ENCODE data around the gene SLX4IP.

The SLX4IP gene

DNA sequence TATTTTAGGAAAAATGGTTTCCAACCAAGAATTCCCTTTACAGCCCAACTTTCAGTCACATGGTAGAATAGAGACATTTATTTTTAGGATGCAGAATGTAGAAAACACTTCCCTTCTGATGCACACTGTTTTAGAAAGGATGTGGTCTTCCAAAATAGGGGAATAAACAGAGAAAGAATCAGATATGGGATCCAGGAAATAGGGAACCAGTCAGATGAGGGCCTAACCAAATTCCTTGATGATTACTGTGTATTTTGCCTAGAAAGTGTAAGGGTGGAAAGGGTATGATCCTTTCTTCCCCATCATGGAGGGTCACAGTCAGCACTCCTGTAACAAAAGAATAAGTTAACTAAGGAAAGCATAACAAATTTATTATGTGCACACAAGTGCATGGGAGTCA lies 27.4 kb downstream of the SLX4IP start:
- TF ChIP-seq, protein P1, sequence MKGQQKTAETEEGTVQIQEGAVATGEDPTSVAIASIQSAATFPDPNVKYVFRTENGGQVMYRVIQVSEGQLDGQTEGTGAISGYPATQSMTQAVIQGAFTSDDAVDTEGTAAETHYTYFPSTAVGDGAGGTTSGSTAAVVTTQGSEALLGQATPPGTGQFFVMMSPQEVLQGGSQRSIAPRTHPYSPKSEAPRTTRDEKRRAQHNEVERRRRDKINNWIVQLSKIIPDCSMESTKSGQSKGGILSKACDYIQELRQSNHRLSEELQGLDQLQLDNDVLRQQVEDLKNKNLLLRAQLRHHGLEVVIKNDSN (IDR thresholded peaks at IDR 0.05): no peak
- no peak for TF ChIP-seq ZBTB7A (IDR thresholded peaks at IDR 0.05; ENCODE audit: low read depth)
- no peak for TF ChIP-seq TAF1 (IDR thresholded peaks at IDR 0.05; ENCODE audit: low read depth)
- TF ChIP-seq EGR1 (IDR thresholded peaks at IDR 0.05): no peak
- TF ChIP-seq FOXM1 (IDR thresholded peaks at IDR 0.05; ENCODE audit: borderline replicate concordance, low read depth): no peak
- no peak for TF ChIP-seq MAX (IDR thresholded peaks at IDR 0.05)
- no peak for TF ChIP-seq CEBPB (IDR thresholded peaks at IDR 0.05)
- TF ChIP-seq, protein P2, sequence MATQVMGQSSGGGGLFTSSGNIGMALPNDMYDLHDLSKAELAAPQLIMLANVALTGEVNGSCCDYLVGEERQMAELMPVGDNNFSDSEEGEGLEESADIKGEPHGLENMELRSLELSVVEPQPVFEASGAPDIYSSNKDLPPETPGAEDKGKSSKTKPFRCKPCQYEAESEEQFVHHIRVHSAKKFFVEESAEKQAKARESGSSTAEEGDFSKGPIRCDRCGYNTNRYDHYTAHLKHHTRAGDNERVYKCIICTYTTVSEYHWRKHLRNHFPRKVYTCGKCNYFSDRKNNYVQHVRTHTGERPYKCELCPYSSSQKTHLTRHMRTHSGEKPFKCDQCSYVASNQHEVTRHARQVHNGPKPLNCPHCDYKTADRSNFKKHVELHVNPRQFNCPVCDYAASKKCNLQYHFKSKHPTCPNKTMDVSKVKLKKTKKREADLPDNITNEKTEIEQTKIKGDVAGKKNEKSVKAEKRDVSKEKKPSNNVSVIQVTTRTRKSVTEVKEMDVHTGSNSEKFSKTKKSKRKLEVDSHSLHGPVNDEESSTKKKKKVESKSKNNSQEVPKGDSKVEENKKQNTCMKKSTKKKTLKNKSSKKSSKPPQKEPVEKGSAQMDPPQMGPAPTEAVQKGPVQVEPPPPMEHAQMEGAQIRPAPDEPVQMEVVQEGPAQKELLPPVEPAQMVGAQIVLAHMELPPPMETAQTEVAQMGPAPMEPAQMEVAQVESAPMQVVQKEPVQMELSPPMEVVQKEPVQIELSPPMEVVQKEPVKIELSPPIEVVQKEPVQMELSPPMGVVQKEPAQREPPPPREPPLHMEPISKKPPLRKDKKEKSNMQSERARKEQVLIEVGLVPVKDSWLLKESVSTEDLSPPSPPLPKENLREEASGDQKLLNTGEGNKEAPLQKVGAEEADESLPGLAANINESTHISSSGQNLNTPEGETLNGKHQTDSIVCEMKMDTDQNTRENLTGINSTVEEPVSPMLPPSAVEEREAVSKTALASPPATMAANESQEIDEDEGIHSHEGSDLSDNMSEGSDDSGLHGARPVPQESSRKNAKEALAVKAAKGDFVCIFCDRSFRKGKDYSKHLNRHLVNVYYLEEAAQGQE (IDR thresholded peaks at IDR 0.05; ENCODE audit: low read depth): no peak
- TF ChIP-seq NFIC (IDR thresholded peaks at IDR 0.05): no peak
- no peak for TF ChIP-seq RAD21 (IDR thresholded peaks at IDR 0.05; ENCODE audit: low read depth)

DNA sequence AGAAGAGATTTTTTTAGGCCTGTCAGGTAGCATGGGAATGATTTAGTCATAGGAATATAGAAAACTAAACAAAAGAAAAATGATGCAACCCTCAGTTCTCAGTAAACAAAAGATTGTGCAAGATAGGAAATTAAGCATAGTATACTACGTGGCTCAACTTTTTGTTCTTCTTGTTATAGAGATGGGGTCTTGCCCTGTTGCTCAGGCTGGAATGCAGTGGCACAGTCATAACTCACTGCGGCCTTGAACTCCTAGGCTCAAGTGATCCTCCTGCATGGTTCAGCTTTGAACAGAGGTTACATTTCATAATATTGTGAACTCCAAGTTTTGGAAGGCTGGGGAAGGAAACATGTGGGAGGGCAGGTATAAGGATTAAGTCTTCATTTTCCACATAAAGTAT lies 28.5 kb downstream of the SLX4IP start:
- TF ChIP-seq MAX (IDR thresholded peaks at IDR 0.05): no peak
- no peak for TF ChIP-seq NFIC (IDR thresholded peaks at IDR 0.05)
- TF ChIP-seq, protein P2 (IDR thresholded peaks at IDR 0.05; ENCODE audit: low read depth): no peak
- no peak for TF ChIP-seq TEAD4 (IDR thresholded peaks at IDR 0.05)
- TF ChIP-seq EGR1 (IDR thresholded peaks at IDR 0.05): no peak

GRCh38 chr20:10465135-10465534 lies 30.0 kb downstream of the SLX4IP start:
- TF ChIP-seq EP300 (IDR thresholded peaks at IDR 0.05; ENCODE audit: borderline replicate concordance): no peak
- TF ChIP-seq NFIC (IDR thresholded peaks at IDR 0.05): no peak
- TF ChIP-seq, protein P1 (IDR thresholded peaks at IDR 0.05): no peak

DNA sequence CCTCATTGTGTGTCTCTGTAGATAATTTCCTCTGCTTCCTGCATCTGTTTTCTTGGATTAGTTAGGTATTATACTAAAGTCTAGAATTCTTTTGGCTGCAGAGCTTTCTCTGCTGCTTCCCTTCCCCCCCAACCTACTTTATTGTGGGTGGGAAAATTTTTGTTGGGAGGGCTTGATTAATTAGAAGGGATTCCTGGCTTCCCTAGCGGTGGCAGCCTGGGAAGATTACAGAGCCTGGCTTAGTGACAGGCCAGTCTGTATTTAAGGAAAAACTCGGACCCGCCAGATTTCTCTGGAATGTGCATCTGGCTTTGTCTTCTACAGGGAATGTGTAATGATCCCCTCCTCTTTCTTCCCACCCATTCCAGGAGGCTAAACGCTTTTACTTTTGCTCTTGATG lies 31.2 kb downstream of the SLX4IP start:
- no peak for TF ChIP-seq EGR1 (IDR thresholded peaks at IDR 0.05)
- no peak for TF ChIP-seq TAF1 (IDR thresholded peaks at IDR 0.05; ENCODE audit: low read depth)
- no peak for TF ChIP-seq ZBTB7A (IDR thresholded peaks at IDR 0.05; ENCODE audit: low read depth)
- TF ChIP-seq EP300 (IDR thresholded peaks at IDR 0.05; ENCODE audit: borderline replicate concordance): no peak

DNA sequence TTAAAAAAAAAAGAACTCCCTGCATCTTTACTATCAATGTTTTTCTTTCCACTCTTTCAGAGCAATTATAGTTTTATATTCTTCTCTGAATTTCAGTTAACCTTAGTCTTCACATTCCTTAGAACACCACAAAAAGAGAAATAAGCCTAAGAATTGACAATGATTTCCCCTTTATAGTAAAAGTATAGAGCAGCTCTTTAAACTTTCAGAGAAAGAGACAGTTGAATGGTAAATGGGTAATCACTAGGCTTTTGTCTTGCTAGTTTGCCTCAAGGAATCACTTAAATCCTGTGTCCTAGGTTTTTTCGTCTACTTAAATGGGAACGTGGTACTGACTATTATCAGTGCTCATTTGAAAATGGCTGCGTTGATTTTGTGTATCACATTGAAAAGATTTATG lies 31.8 kb downstream of the SLX4IP start:
- TF ChIP-seq YY1 (IDR thresholded peaks at IDR 0.05; ENCODE audit: low read depth) (no peak), FOXM1 (IDR thresholded peaks at IDR 0.05; ENCODE audit: borderline replicate concordance, low read depth) (no peak), TCF12 (IDR thresholded peaks at IDR 0.05; ENCODE audit: low read depth) (no peak), MAX (IDR thresholded peaks at IDR 0.05) (no peak), EGR1 (IDR thresholded peaks at IDR 0.05) (no peak), RAD21 (IDR thresholded peaks at IDR 0.05; ENCODE audit: low read depth) (no peak), NFIC (IDR thresholded peaks at IDR 0.05) (no peak), CREB1 (IDR thresholded peaks at IDR 0.05; ENCODE audit: low read depth) (no peak), TAF1 (IDR thresholded peaks at IDR 0.05; ENCODE audit: low read depth) (no peak), CEBPB (IDR thresholded peaks at IDR 0.05) (no peak), TEAD4 (IDR thresholded peaks at IDR 0.05) (no peak), EP300 (IDR thresholded peaks at IDR 0.05; ENCODE audit: borderline replicate concordance) (no peak), ZBTB7A (IDR thresholded peaks at IDR 0.05; ENCODE audit: low read depth) (no peak)
- TF ChIP-seq, protein P1 (IDR thresholded peaks at IDR 0.05): no peak
- TF ChIP-seq, protein P2 (IDR thresholded peaks at IDR 0.05; ENCODE audit: low read depth): no peak
